Subcutaneous adipose tissue (tissue), 4 donors: ENCODE results near the gene IL26. TPM values are rescaled to one million over a fixed set of nuclear protein-coding genes. Genes with fewer than 3 reads are reported as not detected.

Source experiments
- total RNA-seq, 4 donors: library from RNA; depleted of rRNA; stranded (reverse); fragments of >200 nt; gene quantifications; one replicate each; pipeline ENCODE4 v1.1.0, GENCODE V29; 2016
- TF ChIP-seq, protein P1 (sequence below): fragments of 450-650 bp; IDR thresholded peaks from one replicate; pipeline ENCODE4 v1.5.1; 2016; ENCODE audit warnings: low read depth, mild to moderate bottlenecking, control low read depth, antibody characterized with exemption, moderate library complexity

IL26 gene
- total RNA-seq, 4 donors from 2014 or later = not detected

DNA sequence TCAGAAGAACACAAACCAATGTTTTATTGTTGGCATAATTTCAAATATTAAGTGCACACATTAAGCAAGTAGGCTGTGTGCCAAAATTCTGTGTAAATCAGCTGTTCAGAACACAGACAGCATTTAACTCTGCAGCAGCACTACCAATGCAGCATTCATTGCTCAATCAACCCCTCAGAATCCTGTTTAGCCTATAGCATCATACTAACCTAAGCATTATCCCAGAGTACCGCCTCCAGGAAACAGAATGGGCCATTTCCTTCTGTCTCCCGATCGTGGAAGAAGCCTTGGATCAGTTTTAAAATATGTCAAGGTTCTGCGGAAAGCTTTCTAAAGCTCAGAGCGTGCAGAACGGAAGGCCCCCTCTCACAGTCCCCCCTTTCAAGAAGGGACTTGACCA is 3.3 kb downstream of the IL26 start:
- TF ChIP-seq, protein P1, sequence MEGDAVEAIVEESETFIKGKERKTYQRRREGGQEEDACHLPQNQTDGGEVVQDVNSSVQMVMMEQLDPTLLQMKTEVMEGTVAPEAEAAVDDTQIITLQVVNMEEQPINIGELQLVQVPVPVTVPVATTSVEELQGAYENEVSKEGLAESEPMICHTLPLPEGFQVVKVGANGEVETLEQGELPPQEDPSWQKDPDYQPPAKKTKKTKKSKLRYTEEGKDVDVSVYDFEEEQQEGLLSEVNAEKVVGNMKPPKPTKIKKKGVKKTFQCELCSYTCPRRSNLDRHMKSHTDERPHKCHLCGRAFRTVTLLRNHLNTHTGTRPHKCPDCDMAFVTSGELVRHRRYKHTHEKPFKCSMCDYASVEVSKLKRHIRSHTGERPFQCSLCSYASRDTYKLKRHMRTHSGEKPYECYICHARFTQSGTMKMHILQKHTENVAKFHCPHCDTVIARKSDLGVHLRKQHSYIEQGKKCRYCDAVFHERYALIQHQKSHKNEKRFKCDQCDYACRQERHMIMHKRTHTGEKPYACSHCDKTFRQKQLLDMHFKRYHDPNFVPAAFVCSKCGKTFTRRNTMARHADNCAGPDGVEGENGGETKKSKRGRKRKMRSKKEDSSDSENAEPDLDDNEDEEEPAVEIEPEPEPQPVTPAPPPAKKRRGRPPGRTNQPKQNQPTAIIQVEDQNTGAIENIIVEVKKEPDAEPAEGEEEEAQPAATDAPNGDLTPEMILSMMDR = no peak

DNA sequence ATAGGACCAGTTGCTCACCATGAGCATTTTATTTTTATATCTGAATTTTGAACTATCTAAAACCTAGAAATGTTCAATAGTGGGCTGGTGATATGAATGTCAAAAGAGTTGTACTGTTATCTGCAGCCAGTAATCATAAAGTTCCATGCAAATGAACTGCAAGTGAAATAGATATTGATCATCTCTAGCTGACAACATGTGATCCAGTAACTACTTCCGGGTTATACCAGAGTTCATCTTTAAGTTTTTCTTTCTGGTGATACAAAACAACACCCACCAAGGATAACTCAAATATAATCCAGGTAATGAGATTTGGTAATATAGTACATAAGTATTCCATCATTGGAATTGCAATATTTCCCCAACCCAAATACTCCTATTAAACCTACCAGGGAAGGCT is 4.1 kb downstream of the IL26 start:
- TF ChIP-seq, protein P1 = no peak

DNA sequence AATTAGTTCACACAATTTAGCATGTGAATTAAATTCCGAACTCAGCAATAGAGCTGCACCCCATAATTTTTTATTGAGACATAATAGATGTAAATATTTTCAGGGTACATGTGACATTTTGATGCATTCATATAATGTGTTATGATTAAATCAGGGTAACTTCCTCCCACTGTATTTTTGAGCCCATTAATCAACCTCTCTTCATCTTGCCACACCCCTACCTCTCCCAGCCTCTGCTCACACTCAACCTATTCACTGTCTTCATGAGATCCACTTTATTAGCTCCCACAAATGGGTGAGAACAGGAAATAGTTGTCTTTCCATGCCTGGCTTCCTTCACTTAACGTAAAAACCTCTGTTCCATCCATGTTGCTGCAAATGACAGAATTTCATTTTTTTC is 14.7 kb downstream of the IL26 start:
- TF ChIP-seq, protein P1 = no peak

DNA sequence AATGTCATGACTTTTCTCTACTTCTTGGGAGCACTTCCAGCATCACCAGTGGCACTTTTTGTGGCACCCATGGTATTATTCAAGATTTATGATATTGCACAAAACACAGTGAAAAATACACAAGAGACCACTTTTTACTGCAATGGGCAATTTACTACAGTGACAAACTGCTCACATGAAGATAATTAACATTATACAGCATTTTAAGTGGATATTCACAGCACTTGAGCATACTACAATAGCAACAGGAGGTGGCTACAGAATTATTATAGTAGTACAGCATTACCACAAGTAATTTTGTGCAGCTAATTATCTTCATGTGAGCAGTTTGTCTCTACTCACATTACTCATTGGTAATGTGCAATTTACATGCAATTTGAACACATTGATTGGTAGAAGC is 18.3 kb downstream of the IL26 start:
- TF ChIP-seq, protein P1 = no peak

DNA sequence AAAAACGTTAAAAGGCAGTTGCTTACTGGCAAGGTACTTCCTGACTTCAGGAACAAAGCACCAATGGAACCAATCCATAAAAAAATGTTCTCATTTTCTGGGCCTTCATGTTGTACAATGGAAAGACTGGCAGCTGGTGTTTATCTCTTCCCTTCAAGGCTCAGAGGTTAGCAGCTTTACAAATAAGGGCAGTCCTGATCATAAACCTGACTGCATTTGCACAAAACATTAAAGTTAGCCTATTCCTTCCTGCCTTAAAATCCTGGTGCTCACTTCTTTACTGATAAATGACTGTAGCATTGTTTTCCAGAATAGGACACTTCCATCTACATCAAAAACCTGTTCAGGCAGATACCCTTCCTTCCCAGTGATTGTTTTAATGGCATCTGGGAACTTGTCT is 19.2 kb downstream of the IL26 start:
- TF ChIP-seq, protein P1 = no peak

DNA sequence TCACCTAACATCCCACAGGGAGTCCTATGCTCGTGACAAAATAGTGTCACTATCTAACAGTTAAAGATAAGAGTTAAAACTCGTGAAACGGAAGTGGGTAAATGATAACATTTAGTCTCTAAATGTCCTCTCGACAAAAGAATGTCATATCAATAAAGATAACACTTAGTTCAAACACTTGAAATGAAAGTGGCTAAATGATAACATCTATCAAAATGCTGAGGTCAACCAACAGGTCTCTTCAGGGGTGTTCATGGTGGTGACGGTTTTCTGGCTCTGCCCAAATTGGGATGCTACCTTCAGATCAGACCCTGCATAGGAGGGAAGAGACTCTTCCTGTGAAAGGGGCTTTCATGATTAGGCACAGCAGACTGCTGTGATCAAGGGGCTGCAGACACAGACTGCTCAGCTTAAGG is 22.1 kb downstream of the IL26 start:
- TF ChIP-seq, protein P1 = no peak

DNA sequence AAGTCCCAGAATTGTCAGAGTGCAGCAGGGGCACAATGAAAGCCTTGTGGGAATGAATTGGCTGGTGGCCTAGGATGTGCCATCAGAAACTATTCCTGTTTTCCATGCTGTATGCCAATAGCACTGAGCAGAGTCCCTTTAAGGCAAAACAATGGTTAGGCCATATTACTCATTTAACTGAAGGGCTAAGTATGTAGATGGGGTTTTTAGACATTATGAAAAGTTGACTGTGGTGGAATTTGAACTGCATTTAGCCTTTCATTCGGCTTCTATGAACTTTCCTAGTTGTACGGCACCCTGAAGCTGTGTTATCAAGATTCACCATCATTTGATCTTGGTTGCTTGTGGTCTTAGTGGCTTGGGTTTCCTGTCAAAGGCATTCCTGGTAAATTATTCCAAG is 24.8 kb downstream of the IL26 start:
- TF ChIP-seq, protein P1 = no peak

DNA sequence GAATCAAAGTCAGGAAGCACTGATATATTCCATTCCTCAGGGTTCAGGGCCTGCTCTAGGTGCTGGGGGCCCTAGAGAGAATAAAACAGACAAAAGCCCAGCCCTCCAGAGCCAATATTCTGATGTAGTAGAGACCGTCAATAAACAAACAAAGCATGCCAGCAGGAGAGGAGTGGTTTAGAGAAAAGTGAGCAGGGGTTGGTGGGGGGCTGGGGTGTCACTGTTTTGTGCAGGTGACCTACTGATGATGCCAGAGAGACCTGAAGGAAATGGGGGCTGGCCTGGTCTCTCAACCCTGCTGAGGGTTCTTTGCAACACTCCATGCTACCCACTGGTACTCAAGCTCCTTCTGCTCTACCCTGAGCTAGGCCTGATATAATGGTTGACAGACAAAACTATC is 26.5 kb downstream of the IL26 start:
- TF ChIP-seq, protein P1 = no peak
